ENCODE data around the gene AHRR. TPM values are rescaled to one million over a fixed set of nuclear protein-coding genes. Genes with fewer than 3 reads are reported as not detected.

AHRR gene
- total and polyA plus RNA-seq, 10 of the 15 experiments (the other 5 are each of a cell fraction or from before 2014, with no cell fraction given), result 0.90 to 35.2 (median 19.2) TPM

DNA sequence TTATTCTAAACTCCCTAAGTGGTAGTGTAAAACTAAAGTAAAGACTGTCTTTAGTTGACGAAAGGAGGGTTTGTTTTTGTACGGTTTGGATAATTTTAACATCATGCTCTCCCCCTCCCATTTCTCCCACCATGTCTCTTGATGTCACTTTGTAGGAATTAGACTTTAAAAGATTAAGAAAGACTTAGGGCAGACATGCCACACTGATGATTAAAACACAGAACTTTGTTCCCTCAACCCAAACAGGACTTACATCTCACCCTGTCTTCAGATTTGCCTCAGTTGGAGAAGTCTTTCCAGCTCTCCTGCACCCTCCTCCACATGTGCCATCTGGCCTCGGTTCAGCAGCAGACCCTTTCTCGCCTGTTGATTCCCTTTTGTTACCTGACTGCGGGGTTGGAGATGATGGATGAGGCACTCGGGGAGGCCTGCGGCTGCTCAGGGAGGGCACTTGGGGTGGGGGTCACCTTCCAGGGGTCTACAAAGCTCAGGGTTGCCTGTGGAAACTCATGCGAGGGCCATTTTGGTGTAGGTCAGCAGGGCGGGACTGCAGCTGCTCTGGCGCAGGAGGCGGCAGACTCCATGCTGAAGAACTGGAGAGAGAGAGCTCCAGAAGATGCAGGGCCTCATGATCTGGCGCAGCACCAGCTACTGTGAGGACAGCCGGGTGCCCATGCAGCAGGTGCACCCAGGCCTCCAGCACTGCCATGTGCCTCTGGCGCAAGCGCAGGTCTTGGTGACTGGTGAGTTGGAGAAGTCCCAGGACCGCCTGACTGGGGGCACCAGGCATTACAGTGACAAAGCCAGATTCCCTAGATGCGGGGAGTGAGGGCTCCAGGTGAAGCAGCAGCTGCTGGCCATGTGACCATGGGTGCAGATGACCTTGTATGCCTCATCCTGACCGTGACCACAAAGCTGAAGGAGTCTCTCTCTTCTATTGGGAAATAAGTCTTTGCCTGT lies 96.9 kb downstream of the AHRR start:
- H3K4me3 ChIP-seq, result no peak overlapping the region
- H3K27me3 ChIP-seq (replicated peaks in 1 of 2; ENCODE audit: control insufficient read depth in 2 of 2, insufficient read depth in 2 of 2, low read length in 1 of 2), result no peaks in the 10 kb centered on the region
- H3K9me3 ChIP-seq (replicated peaks; ENCODE audit: control insufficient read depth, insufficient read depth, low read length), result no peaks in the 10 kb centered on the region; the same call in 2 of the 3 replicates
- no peak overlapping the region for H3K9ac ChIP-seq (ENCODE audit: control insufficient read depth, insufficient read depth, low read length)
- ChIA-PET CTCF (interaction anchor here (0.8 to 1.7 kb wide), 3 partner anchors 10 to 49 kb away, joined by 3 to 5 read pairs (median 3); no protein-coding TSS in a partner anchor), SMC1A (ENCODE audit: uncharacterized antibody, unreplicated experiment) (interaction anchor here (1.0 kb wide), 1 partner anchor 102 kb away, joined by 4 read pairs; no protein-coding TSS in a partner anchor), RAD21 (ENCODE audit: unreplicated experiment) (no interaction called here), POLR2A (no interaction called here)
- no peak overlapping the region for H3K27ac ChIP-seq (ENCODE audit: control insufficient read depth, insufficient read depth)
- H4K20me1 ChIP-seq (ENCODE audit: control insufficient read depth, insufficient read depth), result no peaks in the 10 kb centered on the region
- in situ Hi-C loops (cut with MboI), result no loop called here
- FAIRE-seq, result no peak
- H2AFZ ChIP-seq (ENCODE audit: control insufficient read depth, low read depth, low read length), result no peak overlapping the region
- H3K79me2 ChIP-seq (ENCODE audit: control insufficient read depth, insufficient read depth, low read length), result no peaks in the 10 kb centered on the region
- H3K4me2 ChIP-seq (ENCODE audit: control insufficient read depth, insufficient read depth), result no peak overlapping the region
- intact Hi-C loops (cut with micrococcal nuclease; ENCODE audit: unreplicated experiment), result no loop called here
- DNase-seq (ENCODE audit: low read depth, low spot score), result no peak
- no peaks in the 10 kb centered on the region for H3K4me1 ChIP-seq (ENCODE audit: control insufficient read depth, insufficient read depth, low read length)
- BruUV-seq (replicated peaks), result no TSS peak
- no peak for ATAC-seq
- H3K36me3 ChIP-seq (ENCODE audit: control insufficient read depth in 2 of 2, insufficient read depth in 2 of 2, low read length in 1 of 2), result peaks cover 5 to 30% of the 10 kb centered on the region in 2 experiments; a peak in 3 of 4 replicates
- TF ChIP-seq, protein P1, sequence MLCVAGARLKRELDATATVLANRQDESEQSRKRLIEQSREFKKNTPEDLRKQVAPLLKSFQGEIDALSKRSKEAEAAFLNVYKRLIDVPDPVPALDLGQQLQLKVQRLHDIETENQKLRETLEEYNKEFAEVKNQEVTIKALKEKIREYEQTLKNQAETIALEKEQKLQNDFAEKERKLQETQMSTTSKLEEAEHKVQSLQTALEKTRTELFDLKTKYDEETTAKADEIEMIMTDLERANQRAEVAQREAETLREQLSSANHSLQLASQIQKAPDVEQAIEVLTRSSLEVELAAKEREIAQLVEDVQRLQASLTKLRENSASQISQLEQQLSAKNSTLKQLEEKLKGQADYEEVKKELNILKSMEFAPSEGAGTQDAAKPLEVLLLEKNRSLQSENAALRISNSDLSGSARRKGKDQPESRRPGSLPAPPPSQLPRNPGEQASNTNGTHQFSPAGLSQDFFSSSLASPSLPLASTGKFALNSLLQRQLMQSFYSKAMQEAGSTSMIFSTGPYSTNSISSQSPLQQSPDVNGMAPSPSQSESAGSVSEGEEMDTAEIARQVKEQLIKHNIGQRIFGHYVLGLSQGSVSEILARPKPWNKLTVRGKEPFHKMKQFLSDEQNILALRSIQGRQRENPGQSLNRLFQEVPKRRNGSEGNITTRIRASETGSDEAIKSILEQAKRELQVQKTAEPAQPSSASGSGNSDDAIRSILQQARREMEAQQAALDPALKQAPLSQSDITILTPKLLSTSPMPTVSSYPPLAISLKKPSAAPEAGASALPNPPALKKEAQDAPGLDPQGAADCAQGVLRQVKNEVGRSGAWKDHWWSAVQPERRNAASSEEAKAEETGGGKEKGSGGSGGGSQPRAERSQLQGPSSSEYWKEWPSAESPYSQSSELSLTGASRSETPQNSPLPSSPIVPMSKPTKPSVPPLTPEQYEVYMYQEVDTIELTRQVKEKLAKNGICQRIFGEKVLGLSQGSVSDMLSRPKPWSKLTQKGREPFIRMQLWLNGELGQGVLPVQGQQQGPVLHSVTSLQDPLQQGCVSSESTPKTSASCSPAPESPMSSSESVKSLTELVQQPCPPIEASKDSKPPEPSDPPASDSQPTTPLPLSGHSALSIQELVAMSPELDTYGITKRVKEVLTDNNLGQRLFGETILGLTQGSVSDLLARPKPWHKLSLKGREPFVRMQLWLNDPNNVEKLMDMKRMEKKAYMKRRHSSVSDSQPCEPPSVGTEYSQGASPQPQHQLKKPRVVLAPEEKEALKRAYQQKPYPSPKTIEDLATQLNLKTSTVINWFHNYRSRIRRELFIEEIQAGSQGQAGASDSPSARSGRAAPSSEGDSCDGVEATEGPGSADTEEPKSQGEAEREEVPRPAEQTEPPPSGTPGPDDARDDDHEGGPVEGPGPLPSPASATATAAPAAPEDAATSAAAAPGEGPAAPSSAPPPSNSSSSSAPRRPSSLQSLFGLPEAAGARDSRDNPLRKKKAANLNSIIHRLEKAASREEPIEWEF (IDR thresholded peaks at IDR 0.05; ENCODE audit: insufficient replicate concordance, low read depth, low read length), result no peak
- no peak for TF ChIP-seq HDGF (IDR thresholded peaks at IDR 0.05)
- TF ChIP-seq, protein P2, sequence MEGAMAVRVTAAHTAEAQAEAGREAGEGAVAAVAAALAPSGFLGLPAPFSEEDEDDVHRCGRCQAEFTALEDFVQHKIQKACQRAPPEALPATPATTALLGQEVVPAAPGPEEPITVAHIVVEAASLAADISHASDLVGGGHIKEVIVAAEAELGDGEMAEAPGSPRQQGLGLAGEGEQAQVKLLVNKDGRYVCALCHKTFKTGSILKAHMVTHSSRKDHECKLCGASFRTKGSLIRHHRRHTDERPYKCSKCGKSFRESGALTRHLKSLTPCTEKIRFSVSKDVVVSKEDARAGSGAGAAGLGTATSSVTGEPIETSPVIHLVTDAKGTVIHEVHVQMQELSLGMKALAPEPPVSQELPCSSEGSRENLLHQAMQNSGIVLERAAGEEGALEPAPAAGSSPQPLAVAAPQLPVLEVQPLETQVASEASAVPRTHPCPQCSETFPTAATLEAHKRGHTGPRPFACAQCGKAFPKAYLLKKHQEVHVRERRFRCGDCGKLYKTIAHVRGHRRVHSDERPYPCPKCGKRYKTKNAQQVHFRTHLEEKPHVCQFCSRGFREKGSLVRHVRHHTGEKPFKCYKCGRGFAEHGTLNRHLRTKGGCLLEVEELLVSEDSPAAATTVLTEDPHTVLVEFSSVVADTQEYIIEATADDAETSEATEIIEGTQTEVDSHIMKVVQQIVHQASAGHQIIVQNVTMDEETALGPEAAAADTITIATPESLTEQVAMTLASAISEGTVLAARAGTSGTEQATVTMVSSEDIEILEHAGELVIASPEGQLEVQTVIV (IDR thresholded peaks at IDR 0.05; ENCODE audit: borderline replicate concordance, partially characterized antibody), result no peak
- WGBS (ENCODE audit: insufficient coverage, insufficient replicate concordance, low lambda C conversion rate, missing lambda C conversion rate), result 76% methylated on average over 14 of the region's 18 CpGs

Data from GM12878 (cell line).